ENCODE results near the gene THSD7B.
A peak's percentile ranks its signal among the peaks of the same experiment; 100 is the strongest.

THSD7B gene

GRCh38 chr2:137420744-137421143, 655.4 kb downstream of the THSD7B start:
- TF ChIP-seq, protein P1, sequence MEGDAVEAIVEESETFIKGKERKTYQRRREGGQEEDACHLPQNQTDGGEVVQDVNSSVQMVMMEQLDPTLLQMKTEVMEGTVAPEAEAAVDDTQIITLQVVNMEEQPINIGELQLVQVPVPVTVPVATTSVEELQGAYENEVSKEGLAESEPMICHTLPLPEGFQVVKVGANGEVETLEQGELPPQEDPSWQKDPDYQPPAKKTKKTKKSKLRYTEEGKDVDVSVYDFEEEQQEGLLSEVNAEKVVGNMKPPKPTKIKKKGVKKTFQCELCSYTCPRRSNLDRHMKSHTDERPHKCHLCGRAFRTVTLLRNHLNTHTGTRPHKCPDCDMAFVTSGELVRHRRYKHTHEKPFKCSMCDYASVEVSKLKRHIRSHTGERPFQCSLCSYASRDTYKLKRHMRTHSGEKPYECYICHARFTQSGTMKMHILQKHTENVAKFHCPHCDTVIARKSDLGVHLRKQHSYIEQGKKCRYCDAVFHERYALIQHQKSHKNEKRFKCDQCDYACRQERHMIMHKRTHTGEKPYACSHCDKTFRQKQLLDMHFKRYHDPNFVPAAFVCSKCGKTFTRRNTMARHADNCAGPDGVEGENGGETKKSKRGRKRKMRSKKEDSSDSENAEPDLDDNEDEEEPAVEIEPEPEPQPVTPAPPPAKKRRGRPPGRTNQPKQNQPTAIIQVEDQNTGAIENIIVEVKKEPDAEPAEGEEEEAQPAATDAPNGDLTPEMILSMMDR (IDR thresholded peaks at IDR 0.05; ENCODE audit: borderline replicate concordance, insufficient read depth, low read depth, low read length) = no peak
- no peak overlapping the region for H3K4me3 ChIP-seq (ENCODE audit: low read depth, low read length)

GRCh38 chr2:137435162-137435561, 669.8 kb downstream of the THSD7B start:
- H3K4me3 ChIP-seq (ENCODE audit: low read depth, low read length) = no peak overlapping the region
- TF ChIP-seq, protein P1 (IDR thresholded peaks at IDR 0.05; ENCODE audit: borderline replicate concordance, insufficient read depth, low read depth, low read length) = no peak

- H3K4me3 ChIP-seq (ENCODE audit: low read depth, low read length) = no peak overlapping the region
- TF ChIP-seq, protein P1 (IDR thresholded peaks at IDR 0.05; ENCODE audit: borderline replicate concordance, insufficient read depth, low read depth, low read length) = no peak
These were observed 672.0 kb downstream of the THSD7B start for GRCh38 chr2:137437386-137437785.

DNA sequence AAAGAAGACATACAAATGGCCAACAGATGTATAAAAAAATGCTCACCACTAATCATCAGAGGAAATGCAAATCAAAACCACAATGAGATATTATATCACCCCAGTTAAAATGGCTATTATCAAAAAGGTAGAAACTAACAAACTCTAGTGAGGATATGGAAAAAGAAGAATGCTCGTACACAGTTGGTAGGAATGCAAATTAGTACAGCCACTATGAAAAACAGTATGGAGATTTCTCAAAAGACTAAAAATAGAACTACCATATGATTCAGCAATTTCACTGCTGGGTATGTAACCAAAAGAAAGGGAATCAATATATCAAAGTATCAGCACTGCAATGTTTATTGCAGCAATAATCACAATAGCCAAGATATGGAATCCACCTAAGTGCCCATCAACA, 679.6 kb downstream of the THSD7B start:
- TF ChIP-seq, protein P1 (IDR thresholded peaks at IDR 0.05; ENCODE audit: borderline replicate concordance, insufficient read depth, low read depth, low read length) = no peak
- H3K4me3 ChIP-seq (ENCODE audit: low read depth, low read length) = no peak overlapping the region

- no peak overlapping the region for H3K4me3 ChIP-seq (ENCODE audit: low read depth, low read length)
- TF ChIP-seq, protein P1 (IDR thresholded peaks at IDR 0.05; ENCODE audit: borderline replicate concordance, insufficient read depth, low read depth, low read length) = no peak
These were observed 684.1 kb downstream of the THSD7B start for GRCh38 chr2:137449454-137449853.

GRCh38 chr2:137454886-137455285, 689.5 kb downstream of the THSD7B start:
- no peak overlapping the region for H3K4me3 ChIP-seq (ENCODE audit: low read depth, low read length)
- TF ChIP-seq, protein P1 (IDR thresholded peaks at IDR 0.05; ENCODE audit: borderline replicate concordance, insufficient read depth, low read depth, low read length) = no peak

DNA sequence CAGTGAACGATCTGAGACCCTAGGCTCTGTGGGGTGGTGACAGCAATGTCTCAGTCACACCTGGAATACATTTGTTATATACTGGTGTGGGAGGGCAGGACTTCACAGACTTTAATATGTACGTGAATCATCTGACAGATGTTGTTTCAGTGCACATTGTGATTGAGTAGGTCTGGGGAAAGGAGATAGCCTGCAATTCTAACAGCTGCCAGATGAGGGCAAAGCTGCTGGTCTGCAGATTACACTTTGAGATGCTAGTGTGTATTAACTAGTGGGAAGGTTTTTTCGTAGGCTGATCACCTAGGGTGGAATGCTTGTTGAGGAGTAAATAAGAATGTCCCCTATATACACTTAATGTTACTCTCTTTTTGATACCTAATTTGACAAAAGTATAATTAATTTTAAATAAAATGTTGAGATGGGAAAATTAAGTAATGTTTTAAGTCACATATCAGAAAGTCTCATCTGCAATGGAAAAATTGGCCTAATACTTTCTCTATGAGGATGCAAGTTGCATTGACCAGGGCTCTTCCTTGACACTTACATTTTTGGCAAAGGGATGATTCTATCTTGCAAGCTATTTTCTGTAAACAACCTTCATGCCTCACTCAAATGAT, 702.0 kb downstream of the THSD7B start:
- no peak overlapping the region for H3K4me3 ChIP-seq (ENCODE audit: low read depth, low read length)
- TF ChIP-seq, protein P1 (IDR thresholded peaks at IDR 0.05; ENCODE audit: borderline replicate concordance, insufficient read depth, low read depth, low read length) = peak; percentile 74
